H9 (cell line): ENCODE results near the gene FBP2. TPM values are rescaled to one million over a fixed set of nuclear protein-coding genes. Genes with fewer than 3 reads are reported as not detected.

ENCODE experiments used
- DNase-seq: peaks from one replicate; pipeline ENCODE4 v3.0.0-alpha.2; 2017
- H2AFZ ChIP-seq: one replicate; pipeline ENCODE4 v1.6.1; 2013; ENCODE audit warnings: mild to moderate bottlenecking, low read length, control low read depth, moderate library complexity
- H2AK5ac ChIP-seq: 2 replicates; pipeline ENCODE4 v1.6.1; 2013; ENCODE audit warnings: low read length, control low read depth, mixed read lengths; ENCODE audit not compliant: insufficient read length
- H2BK120ac ChIP-seq: one replicate; pipeline ENCODE4 v1.6.1; 2013; ENCODE audit warnings: low read depth, mild to moderate bottlenecking, low read length, control low read depth, inconsistent platforms; ENCODE audit not compliant: poor library complexity, severe bottlenecking
- H2BK12ac ChIP-seq: 2 replicates; pipeline ENCODE4 v1.6.1; 2013; ENCODE audit warnings: low read length, control low read depth, mixed read lengths, low read depth; ENCODE audit not compliant: insufficient read length
- H2BK15ac ChIP-seq: 2 replicates; pipeline ENCODE4 v1.6.1; 2013; ENCODE audit warnings: low read depth, low read length, control low read depth
- H2BK20ac ChIP-seq: one replicate; pipeline ENCODE4 v1.6.1; 2013; ENCODE audit warnings: low read depth, mild to moderate bottlenecking, low read length, control low read depth, inconsistent platforms; ENCODE audit not compliant: poor library complexity, severe bottlenecking
- H2BK5ac ChIP-seq: 2 replicates; pipeline ENCODE4 v1.6.1; 2013; ENCODE audit warnings: low read length, control low read depth, mixed read lengths; ENCODE audit not compliant: insufficient read length
- H3K14ac ChIP-seq: 2 replicates; pipeline ENCODE4 v1.6.1; 2013; ENCODE audit warnings: low read length, control low read depth; ENCODE audit not compliant: insufficient read depth
- H3K18ac ChIP-seq: 2 replicates; pipeline ENCODE4 v1.6.1; 2013; ENCODE audit warnings: low read depth, mild to moderate bottlenecking, mixed read lengths, low read length, control low read depth; ENCODE audit not compliant: insufficient read length
- H3K23ac ChIP-seq: 2 replicates; pipeline ENCODE4 v1.6.1; 2013; ENCODE audit warnings: low read length, control low read depth, mixed read lengths, low read depth; ENCODE audit not compliant: insufficient read length
- H3K23me2 ChIP-seq: 2 replicates; pipeline ENCODE4 v1.6.1; 2013; ENCODE audit warnings: low read depth, mild to moderate bottlenecking, mixed read lengths, low read length, control low read depth; ENCODE audit not compliant: insufficient read length, poor library complexity, severe bottlenecking
- H3K27ac ChIP-seq: 2 replicates; pipeline ENCODE4 v1.5.1; 2013; ENCODE audit warnings: low read length, control low read depth, mixed read lengths, low read depth; ENCODE audit not compliant: insufficient read length
- H3K27me3 ChIP-seq: 2 replicates; pipeline ENCODE4 v1.6.1; 2013; ENCODE audit warnings: low read length, control low read depth, inconsistent platforms; ENCODE audit not compliant: insufficient read depth
- H3K4ac ChIP-seq: 2 replicates; pipeline ENCODE4 v1.6.1; 2013; ENCODE audit warnings: low read depth, mild to moderate bottlenecking, control low read depth, inconsistent platforms, low read length, moderate library complexity
- H3K4me1 ChIP-seq: 2 replicates; pipeline ENCODE4 v1.6.1; 2013; ENCODE audit warnings: low read length, control low read depth, inconsistent platforms; ENCODE audit not compliant: insufficient read depth
- H3K4me2 ChIP-seq: 2 replicates; pipeline ENCODE4 v1.6.1; 2013; ENCODE audit warnings: low read length, control low read depth, mixed read lengths; ENCODE audit not compliant: insufficient read length, insufficient read depth
- H3K56ac ChIP-seq: 2 replicates; pipeline ENCODE4 v1.6.1; 2013; ENCODE audit warnings: low read depth, mild to moderate bottlenecking, mixed read lengths, low read length, control low read depth; ENCODE audit not compliant: insufficient read length
- H3K79me1 ChIP-seq: 2 replicates; pipeline ENCODE4 v1.6.1; 2013; ENCODE audit warnings: low read depth, mild to moderate bottlenecking, moderate library complexity, low read length, control low read depth, inconsistent platforms; ENCODE audit not compliant: insufficient read depth, poor library complexity, severe bottlenecking
- H3K79me2 ChIP-seq: 2 replicates; pipeline ENCODE4 v1.6.1; 2013; ENCODE audit warnings: low read length, control low read depth, inconsistent platforms; ENCODE audit not compliant: insufficient read depth
- H3K9ac ChIP-seq: 2 replicates; pipeline ENCODE4 v1.6.1; 2013; ENCODE audit warnings: low read length, control low read depth, mixed read lengths; ENCODE audit not compliant: insufficient read length; ENCODE audit errors: extremely low read depth
- H3K9me3 ChIP-seq: one replicate; pipeline ENCODE4 v1.6.1; 2013; ENCODE audit warnings: low read depth, low read length, inconsistent platforms; ENCODE audit not compliant: control insufficient read depth
- H3T11ph ChIP-seq: one replicate; pipeline ENCODE4 v1.6.1; 2013; ENCODE audit warnings: mild to moderate bottlenecking, low read length, control low read depth, inconsistent platforms
- H4K20me1 ChIP-seq: one replicate; pipeline ENCODE4 v1.6.1; 2013; ENCODE audit not compliant: control insufficient read depth, insufficient read length, insufficient read depth
- H4K5ac ChIP-seq: 2 replicates; pipeline ENCODE4 v1.6.1; 2013; ENCODE audit warnings: low read depth, mild to moderate bottlenecking, mixed read lengths, low read length, control low read depth; ENCODE audit not compliant: insufficient read length
- H4K8ac ChIP-seq: replicated peaks from 2 replicates; pipeline ENCODE4 v1.6.1; 2013; ENCODE audit warnings: low read length, control low read depth, mixed read lengths, low read depth; ENCODE audit not compliant: insufficient read length
- H4K91ac ChIP-seq: 2 replicates; pipeline ENCODE4 v1.6.1; 2013; ENCODE audit warnings: low read depth, mild to moderate bottlenecking, moderate library complexity, mixed read lengths, low read length, control low read depth; ENCODE audit not compliant: insufficient read length
- H3K27ac Mint-ChIP-seq, 3 experiments: 2 replicates in 2 of 3; 3 replicates in 1 of 3; pipeline ENCODE4 v1.8.0; 2020 to 2021; ENCODE audit warnings: mixed read lengths in 3 of 3, mild to moderate bottlenecking in 1 of 3, moderate library complexity in 1 of 3
- H3K27me3 Mint-ChIP-seq: 2 replicates; pipeline ENCODE4 v1.8.0; 2021; ENCODE audit warnings: low read depth, mild to moderate bottlenecking, moderate library complexity, mixed read lengths
- H3K36me3 Mint-ChIP-seq, 3 experiments: 2 replicates in 2 of 3; 3 replicates in 1 of 3; pipeline ENCODE4 v1.8.0; 2020 to 2021; ENCODE audit warnings: low read depth in 3 of 3, mixed read lengths in 3 of 3; ENCODE audit not compliant: insufficient read depth in 1 of 3
- H3K4me1 Mint-ChIP-seq, 2 experiments: 2 replicates each; pipeline ENCODE4 v1.8.0; 2020; ENCODE audit warnings: mixed read lengths in 2 of 2
- H3K4me3 Mint-ChIP-seq, 2 experiments: 2 replicates in 1 of 2; 3 replicates in 1 of 2; pipeline ENCODE4 v1.8.0; 2020 to 2021; ENCODE audit warnings: mild to moderate bottlenecking in 2 of 2, mixed read lengths in 2 of 2, moderate library complexity in 1 of 2
- H3K9me3 Mint-ChIP-seq, 2 experiments: 2 replicates in 1 of 2; 3 replicates in 1 of 2; pipeline ENCODE4 v1.8.0; 2020; ENCODE audit warnings: mild to moderate bottlenecking in 2 of 2, mixed read lengths in 2 of 2, moderate library complexity in 1 of 2
- CTCF ChIP-seq: fragments of 200-600 bp; sonication (generic); conservative IDR thresholded peaks from 3 replicates; pipeline ENCODE4 v1.8.0; 2021; ENCODE audit warnings: antibody characterized with exemption, mild to moderate bottlenecking
- WGBS: extraction: QIAGEN DNeasy Blood & Tissue Kit; methylation state at CpG from one replicate; pipeline ENCODE4 v1.1.7; 2013; ENCODE audit warnings: missing lambda C conversion rate, low lambda C conversion rate, mixed read lengths; ENCODE audit not compliant: insufficient read length; ENCODE audit errors: extremely low coverage; 5-methylcytosine and 5-hydroxymethylcytosine counted together
- total RNA-seq: library from RNA; stranded (reverse); gene quantifications from 2 replicates; pipeline ENCODE4 v1.2.1, GENCODE V29; 2021

Gene FBP2
- total RNA-seq, 1 experiment from 2014 or later, result not detected

- WGBS, result no CpG with 5 or more reads among the region's 2 CpGs
- Histone ChIP-seq H4K20me1 (no peaks in the 10 kb centered on the region), H3K14ac (no peak overlapping the region), H2BK15ac (no peak overlapping the region), H3K4me1 (no peaks in the 10 kb centered on the region), H3K4ac (no peak overlapping the region), H3K27me3 (no peaks in the 10 kb centered on the region), H3K4me2 (no peak overlapping the region), H2BK5ac (no peak overlapping the region), H3K9me3 (no peaks in the 10 kb centered on the region), H2BK20ac (no peak overlapping the region), H4K91ac (no peak overlapping the region), H2BK12ac (no peak overlapping the region), H2BK120ac (no peak overlapping the region), H4K5ac (no peak overlapping the region), H3K9ac (no peak overlapping the region), H3T11ph (no peak overlapping the region), H2AFZ (no peak overlapping the region), H3K56ac (no peak overlapping the region), H3K23me2 (no peaks in the 10 kb centered on the region), H4K8ac (no peak overlapping the region), H3K27ac (no peak overlapping the region), H3K79me1 (no peaks in the 10 kb centered on the region), H3K23ac (no peak overlapping the region), H3K18ac (no peak overlapping the region), H2AK5ac (no peak overlapping the region), H3K79me2 (no peaks in the 10 kb centered on the region)
- no peaks in the 10 kb centered on the region for H3K9me3 Mint-ChIP-seq
- H3K27me3 Mint-ChIP-seq, result no peaks in the 10 kb centered on the region
- no peak overlapping the region for H3K4me3 Mint-ChIP-seq
- no peak overlapping the region for H3K27ac Mint-ChIP-seq
- H3K36me3 Mint-ChIP-seq, result no peaks in the 10 kb centered on the region
- TF ChIP-seq CTCF, result no peak
- peaks cover 8 to 11% of the 10 kb centered on the region in 2 experiments for H3K4me1 Mint-ChIP-seq
- DNase-seq, result no peak
Measured at GRCh38 chr9:94511955-94512265, 81.7 kb downstream of the FBP2 start.
